ENCODE data around the gene EME1. TPM values are rescaled to one million over a fixed set of nuclear protein-coding genes. Genes with fewer than 3 reads are reported as not detected.
A peak's percentile ranks its signal among the peaks of the same experiment; 100 is the strongest.

The EME1 gene
- total and polyA plus RNA-seq, 2 of the 8 experiments (the other 6 are each of a cell fraction or from before 2014, with no cell fraction given) = 13.9 to 16.3 TPM

DNA sequence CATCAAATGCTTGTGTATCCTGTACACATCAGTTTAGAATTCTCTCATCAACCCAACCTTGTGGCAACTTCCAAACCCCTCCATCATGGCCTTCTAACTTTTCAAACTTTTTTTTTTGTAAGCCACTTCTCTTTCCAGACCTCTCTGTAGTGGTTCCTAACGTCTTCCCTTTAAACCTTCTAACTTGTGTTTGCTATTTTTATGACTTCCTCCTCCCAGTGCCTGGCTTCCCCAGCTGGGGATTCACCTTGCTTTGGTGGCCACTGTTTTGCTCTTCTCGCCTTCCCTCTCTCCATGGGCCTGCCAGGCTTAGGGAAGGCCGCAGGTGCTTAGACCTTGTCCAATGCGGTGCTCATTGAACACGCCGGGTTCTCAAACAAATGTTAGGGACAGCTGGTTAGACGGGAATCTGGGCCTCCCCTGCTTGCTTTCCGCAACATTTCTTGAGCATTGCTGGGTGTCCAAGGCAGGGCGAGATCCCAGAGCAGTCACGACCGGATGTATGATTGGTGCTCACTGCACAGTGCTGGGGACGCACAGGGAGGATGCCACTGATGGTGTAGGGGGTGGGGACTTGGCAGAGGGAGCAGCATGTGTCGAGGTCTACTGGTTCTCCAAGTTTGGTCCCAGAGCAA lies 28.2 kb upstream of the EME1 start:
- H3K4me2 ChIP-seq (ENCODE audit: insufficient read depth in 1 of 2, low read depth in 2 of 2, low read length in 2 of 2) = peak overlapping the region; percentile 95 to 98; a peak in 3 of 4 replicates
- POLR2A ChIA-PET (ENCODE audit: partially characterized antibody) = interaction anchor here (1.6 to 12.4 kb wide), 2 partner anchors 17 to 36 kb away, joined by 4 to 135 read pairs; no protein-coding TSS in a partner anchor

More for the DNA sequence above, 28.2 kb upstream of the EME1 start:
- no peak overlapping the region for H3K4ac ChIP-seq (replicated peaks; ENCODE audit: insufficient read length, low read depth, low read length)
- H2BK12ac ChIP-seq (ENCODE audit: low read depth, low read length) = no peak overlapping the region
- H3K56ac ChIP-seq (replicated peaks; ENCODE audit: insufficient read length, low read depth, low read length) = no peak overlapping the region
- no peak overlapping the region for H4K91ac ChIP-seq (replicated peaks; ENCODE audit: insufficient read length, low read length)
- no peak overlapping the region for H2BK5ac ChIP-seq (ENCODE audit: low read depth, low read length)
- no peak overlapping the region for H3K23ac ChIP-seq (ENCODE audit: insufficient read length)
- no peak overlapping the region for H3K18ac ChIP-seq (ENCODE audit: extremely low read depth, low read length)
- CTCF ChIA-PET (ENCODE audit: partially characterized antibody) = interaction anchor here (0.6 to 1.2 kb wide), 4 partner anchors 10 to 197 kb away, joined by 3 read pairs; no protein-coding TSS in a partner anchor
- no peak overlapping the region for H3K27ac ChIP-seq (ENCODE audit: low read depth, low read length)
- peak overlapping the region in 2 of 4 experiments; percentile 93; a peak in 2 of 8 replicates for H3K4me3 ChIP-seq (ENCODE audit: extremely low read depth in 1 of 4, insufficient read depth in 2 of 4, low read depth in 3 of 4, low read length in 4 of 4)
- peaks cover 0 to 9% (median 5%) of the 10 kb centered on the region in 4 experiments; a peak in 4 of 7 replicates for H3K27me3 ChIP-seq (replicated peaks in 1 of 4; ENCODE audit: control insufficient read depth in 3 of 4, extremely low read depth in 1 of 4, insufficient read depth in 3 of 4, low read length in 3 of 4)
- peaks cover 4 to 17% (median 11%) of the 10 kb centered on the region in 4 experiments for H3K4me1 ChIP-seq (replicated peaks in 1 of 4; ENCODE audit: control insufficient read depth in 3 of 4, insufficient read depth in 4 of 4, low read length in 3 of 4)
- H4K20me1 ChIP-seq (replicated peaks in 1 of 2; ENCODE audit: control insufficient read depth in 1 of 2, insufficient read depth in 2 of 2, low read length in 2 of 2) = peaks cover 2 to 19% of the 10 kb centered on the region in 2 experiments
- no peaks in the 10 kb centered on the region for H3K36me3 ChIP-seq (ENCODE audit: control insufficient read depth in 2 of 4, insufficient read depth in 4 of 4, low read length in 3 of 4)
- no peak overlapping the region for H2AFZ ChIP-seq (ENCODE audit: low read length)
- H2BK15ac ChIP-seq (ENCODE audit: low read length) = no peak overlapping the region
- WGBS, 2 experiments (ENCODE audit: extremely low coverage in 1 of 2, insufficient coverage in 1 of 2, insufficient read length in 1 of 2, insufficient replicate concordance in 2 of 2, low coverage in 1 of 2, low lambda C conversion rate in 2 of 2, missing lambda C conversion rate in 1 of 2) = 85% methylated on average over 13 of the region's 13 CpGs; no CpG with 5 or more reads in 1 of the 2 experiments
- H3K23me2 ChIP-seq (ENCODE audit: low read depth, low read length) = peaks cover 17% of the 10 kb centered on the region
- TF ChIP-seq TEAD4 (IDR thresholded peaks at IDR 0.05; ENCODE audit: low read depth, low read length) (no peak), SUZ12 (IDR thresholded peaks at IDR 0.05; ENCODE audit: low read length) (no peak), BCL11A (IDR thresholded peaks at IDR 0.05; ENCODE audit: low read depth in 2 of 2, low read length in 2 of 2) (no peak), PHF8 (conservative IDR thresholded peaks at IDR 0.05; ENCODE audit: low read depth, low read length) (no peak), NANOG (IDR thresholded peaks at IDR 0.05; ENCODE audit: insufficient read depth, low read depth, low read length, poor library complexity, severe bottlenecking) (no peak)
- TF ChIP-seq, protein P1, sequence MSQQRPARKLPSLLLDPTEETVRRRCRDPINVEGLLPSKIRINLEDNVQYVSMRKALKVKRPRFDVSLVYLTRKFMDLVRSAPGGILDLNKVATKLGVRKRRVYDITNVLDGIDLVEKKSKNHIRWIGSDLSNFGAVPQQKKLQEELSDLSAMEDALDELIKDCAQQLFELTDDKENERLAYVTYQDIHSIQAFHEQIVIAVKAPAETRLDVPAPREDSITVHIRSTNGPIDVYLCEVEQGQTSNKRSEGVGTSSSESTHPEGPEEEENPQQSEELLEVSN (IDR thresholded peaks at IDR 0.05) = no peak
- H2AK5ac ChIP-seq (ENCODE audit: low read depth, low read length) = no peak overlapping the region
- H3K9me3 ChIP-seq (ENCODE audit: insufficient read depth in 2 of 2, low read depth in 1 of 2, low read length in 1 of 2) = no peaks in the 10 kb centered on the region
- DNase-seq (ENCODE audit: low read depth in 1 of 2, low spot score in 2 of 2) (no peak), FAIRE-seq (no peak)
- H3K9ac ChIP-seq (replicated peaks in 1 of 4; ENCODE audit: extremely low read depth in 1 of 4, low read depth in 3 of 4, low read length in 3 of 4) = no peak overlapping the region
- H4K5ac ChIP-seq (ENCODE audit: insufficient read length, low read depth, low read length) = no peak overlapping the region
- no peak overlapping the region; the same call in 1 of the 2 replicates for H4K8ac ChIP-seq (ENCODE audit: extremely low read depth, insufficient read depth, low read length)
- peaks cover 14% of the 10 kb centered on the region for H3K79me1 ChIP-seq (ENCODE audit: low read depth, low read length)
- no peak overlapping the region for H2BK20ac ChIP-seq (ENCODE audit: low read length)
- no peak overlapping the region for H3K14ac ChIP-seq (ENCODE audit: insufficient read length)
- H3K79me2 ChIP-seq (ENCODE audit: control insufficient read depth in 1 of 2, insufficient read depth in 2 of 2, low read length in 2 of 2) = peaks cover 0 to 25% of the 10 kb centered on the region in 2 experiments; a peak in 2 of 4 replicates
- H2BK120ac ChIP-seq (replicated peaks; ENCODE audit: low read depth, low read length) = no peak overlapping the region

Data from H1 (cell line).